Caco-2 (cell line): Measurements from ENCODE around the gene CNP. TPM values are rescaled to one million over a fixed set of nuclear protein-coding genes. Genes with fewer than 3 reads are reported as not detected.

Experiments
- BruUV-seq: library from RNA; stranded (reverse); fragments of 400-500 nt; replicated peaks from 2 replicates; lab custom pipeline; 2021; lab: Mats Ljungman, UMichigan
- CTCF ChIA-PET: fragments of 300-600 bp; sonication (Branson Sonifier 250); formaldehyde crosslinking; loops from one replicate; lab custom pipeline; 2022; ENCODE audit warnings: antibody characterized with exemption; lab: Charles Lee
- POLR2A ChIA-PET: fragments of 300-600 bp; sonication (Branson Sonifier 250); formaldehyde crosslinking; loops from one replicate; lab custom pipeline; 2022; ENCODE audit warnings: antibody characterized with exemption; lab: Charles Lee
- DNase-seq, 2 experiments: peaks; one replicate each; pipeline versions ENCODE4 v3.0.0 to v3.0.0-alpha.2; 2020 to 2022
- H3K27me3 ChIP-seq: replicated peaks from 2 replicates; pipeline ENCODE4 v1.6.0; 2011; ENCODE audit warnings: low read length; ENCODE audit not compliant: control insufficient read depth, insufficient read depth
- H3K36me3 ChIP-seq: 2 replicates; pipeline ENCODE4 v1.5.1; 2011; ENCODE audit warnings: low read length; ENCODE audit not compliant: control insufficient read depth, insufficient read depth
- H3K4me1 ChIP-seq: fragments of 250-450 bp; sonication (Bioruptor Pico); 2 replicates; pipeline ENCODE4 v1.5.1; 2020; ENCODE audit warnings: mild to moderate bottlenecking
- H3K4me3 ChIP-seq: 2 replicates; pipeline ENCODE4 v1.5.1; 2011; ENCODE audit warnings: low read depth, mild to moderate bottlenecking, control low read depth, low read length
- H3K9me3 ChIP-seq: fragments of 250-450 bp; sonication (Bioruptor Pico); 2 replicates; pipeline ENCODE4 v1.5.1; 2020; ENCODE audit warnings: mild to moderate bottlenecking, moderate library complexity
- H3K27ac Mint-ChIP-seq: one replicate; pipeline ENCODE4 v1.8.0; 2022; ENCODE audit warnings: mixed read lengths; ENCODE audit not compliant: unreplicated experiment
- H3K27me3 Mint-ChIP-seq: one replicate; pipeline ENCODE4 v1.8.0; 2022; ENCODE audit warnings: mixed read lengths; ENCODE audit not compliant: insufficient read depth, unreplicated experiment
- H3K36me3 Mint-ChIP-seq: one replicate; pipeline ENCODE4 v1.8.0; 2022; ENCODE audit warnings: mild to moderate bottlenecking, mixed read lengths; ENCODE audit not compliant: insufficient read depth, unreplicated experiment
- H3K4me1 Mint-ChIP-seq: one replicate; pipeline ENCODE4 v1.8.0; 2022; ENCODE audit warnings: low read depth, mixed read lengths; ENCODE audit not compliant: unreplicated experiment
- H3K4me3 Mint-ChIP-seq: one replicate; pipeline ENCODE4 v1.8.0; 2022; ENCODE audit warnings: mild to moderate bottlenecking, moderate library complexity, mixed read lengths; ENCODE audit not compliant: unreplicated experiment
- H3K9me3 Mint-ChIP-seq: one replicate; pipeline ENCODE4 v1.8.0; 2022; ENCODE audit warnings: mixed read lengths; ENCODE audit not compliant: unreplicated experiment
- intact Hi-C: fragments of 100-400 bp; cut with micrococcal nuclease; formaldehyde crosslinking; loops from one replicate; pipeline ENCODE4 v1.10.0; 2022; ENCODE audit not compliant: unreplicated experiment
- total RNA-seq: library from RNA; stranded (reverse); gene quantifications from 2 replicates; pipeline ENCODE4 v1.2.3, GENCODE V29; 2022
- TF ChIP-seq, protein P1 (sequence below), 2 experiments: fragments of 200-600 bp in 1 of 2; IDR thresholded peaks; 1 replicate in 1 of 2; 2 replicates in 1 of 2; pipeline versions ENCODE4 v1.5.1 to v1.8.0; 2011 to 2022; ENCODE audit warnings: antibody characterized with exemption in 1 of 2, control low read depth in 1 of 2, inconsistent platforms in 1 of 2, low read depth in 1 of 2, low read length in 1 of 2, mild to moderate bottlenecking in 1 of 2, moderate library complexity in 1 of 2; ENCODE audit not compliant: insufficient read depth in 1 of 2, severe bottlenecking in 1 of 2, unreplicated experiment in 1 of 2

CNP gene
- total RNA-seq, 1 experiment from 2014 or later, result 94.5 TPM

DNA sequence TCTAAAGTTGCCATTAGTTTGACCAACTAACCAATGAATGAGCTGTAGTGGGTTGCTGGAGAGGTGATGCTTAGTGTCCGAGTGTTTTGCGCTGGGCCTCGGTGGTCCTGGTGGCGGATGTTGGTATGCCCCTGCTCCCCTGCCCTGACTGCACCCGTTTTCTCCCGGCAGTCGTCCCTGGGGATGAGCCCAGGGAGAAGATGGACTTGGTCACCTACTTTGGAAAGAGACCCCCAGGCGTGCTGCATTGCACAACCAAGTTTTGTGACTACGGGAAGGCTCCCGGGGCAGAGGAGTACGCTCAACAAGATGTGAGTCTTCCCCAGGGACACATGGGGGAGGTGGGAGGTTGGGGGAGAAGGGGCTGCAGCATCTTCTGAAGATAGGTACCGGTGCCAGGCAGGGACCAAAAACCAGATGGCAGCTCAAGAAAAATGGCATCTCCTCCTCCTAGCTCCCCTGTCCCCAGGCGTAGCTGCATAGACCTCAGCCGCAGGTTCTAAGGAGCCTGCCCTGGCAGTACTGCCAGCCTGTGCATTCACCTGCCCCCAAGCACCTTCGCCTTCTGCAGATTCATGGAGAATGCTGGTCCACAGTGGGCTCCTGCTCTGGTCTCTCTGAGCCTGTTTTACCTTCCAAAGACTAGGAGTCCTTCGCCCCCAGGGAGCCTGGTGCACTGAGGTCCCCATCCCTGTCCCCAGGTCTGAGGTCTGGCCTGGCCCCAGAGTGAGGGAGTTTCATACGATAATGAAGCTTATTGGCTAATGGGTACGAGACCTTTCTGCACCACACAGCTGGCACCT, 5.3 kb downstream of the CNP start:
- DNase-seq, result no peak
- intact Hi-C loops, result no loop called here
- Mint-ChIP-seq H3K27me3 (no peaks in the 10 kb centered on the region), H3K9me3 (no peaks in the 10 kb centered on the region), H3K4me3 (no peak overlapping the region), H3K27ac (peak overlapping the region; percentile 64), H3K4me1 (peaks cover 12% of the 10 kb centered on the region), H3K36me3 (peaks cover 98% of the 10 kb centered on the region)
- Histone ChIP-seq H3K9me3 (no peaks in the 10 kb centered on the region), H3K4me3 (no peak overlapping the region), H3K36me3 (peaks cover 11% of the 10 kb centered on the region), H3K4me1 (peaks cover 8% of the 10 kb centered on the region), H3K27me3 (no peaks in the 10 kb centered on the region)
- POLR2A ChIA-PET, result no interaction called here
- CTCF ChIA-PET, result no interaction called here
- TF ChIP-seq, protein P1, sequence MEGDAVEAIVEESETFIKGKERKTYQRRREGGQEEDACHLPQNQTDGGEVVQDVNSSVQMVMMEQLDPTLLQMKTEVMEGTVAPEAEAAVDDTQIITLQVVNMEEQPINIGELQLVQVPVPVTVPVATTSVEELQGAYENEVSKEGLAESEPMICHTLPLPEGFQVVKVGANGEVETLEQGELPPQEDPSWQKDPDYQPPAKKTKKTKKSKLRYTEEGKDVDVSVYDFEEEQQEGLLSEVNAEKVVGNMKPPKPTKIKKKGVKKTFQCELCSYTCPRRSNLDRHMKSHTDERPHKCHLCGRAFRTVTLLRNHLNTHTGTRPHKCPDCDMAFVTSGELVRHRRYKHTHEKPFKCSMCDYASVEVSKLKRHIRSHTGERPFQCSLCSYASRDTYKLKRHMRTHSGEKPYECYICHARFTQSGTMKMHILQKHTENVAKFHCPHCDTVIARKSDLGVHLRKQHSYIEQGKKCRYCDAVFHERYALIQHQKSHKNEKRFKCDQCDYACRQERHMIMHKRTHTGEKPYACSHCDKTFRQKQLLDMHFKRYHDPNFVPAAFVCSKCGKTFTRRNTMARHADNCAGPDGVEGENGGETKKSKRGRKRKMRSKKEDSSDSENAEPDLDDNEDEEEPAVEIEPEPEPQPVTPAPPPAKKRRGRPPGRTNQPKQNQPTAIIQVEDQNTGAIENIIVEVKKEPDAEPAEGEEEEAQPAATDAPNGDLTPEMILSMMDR (IDR thresholded peaks at IDR 0.05; ENCODE audit: insufficient read depth in 1 of 2, low read depth in 1 of 2, low read length in 1 of 2, severe bottlenecking in 1 of 2, unreplicated experiment in 1 of 2), result no peak
- BruUV-seq, result no TSS peak

DNA sequence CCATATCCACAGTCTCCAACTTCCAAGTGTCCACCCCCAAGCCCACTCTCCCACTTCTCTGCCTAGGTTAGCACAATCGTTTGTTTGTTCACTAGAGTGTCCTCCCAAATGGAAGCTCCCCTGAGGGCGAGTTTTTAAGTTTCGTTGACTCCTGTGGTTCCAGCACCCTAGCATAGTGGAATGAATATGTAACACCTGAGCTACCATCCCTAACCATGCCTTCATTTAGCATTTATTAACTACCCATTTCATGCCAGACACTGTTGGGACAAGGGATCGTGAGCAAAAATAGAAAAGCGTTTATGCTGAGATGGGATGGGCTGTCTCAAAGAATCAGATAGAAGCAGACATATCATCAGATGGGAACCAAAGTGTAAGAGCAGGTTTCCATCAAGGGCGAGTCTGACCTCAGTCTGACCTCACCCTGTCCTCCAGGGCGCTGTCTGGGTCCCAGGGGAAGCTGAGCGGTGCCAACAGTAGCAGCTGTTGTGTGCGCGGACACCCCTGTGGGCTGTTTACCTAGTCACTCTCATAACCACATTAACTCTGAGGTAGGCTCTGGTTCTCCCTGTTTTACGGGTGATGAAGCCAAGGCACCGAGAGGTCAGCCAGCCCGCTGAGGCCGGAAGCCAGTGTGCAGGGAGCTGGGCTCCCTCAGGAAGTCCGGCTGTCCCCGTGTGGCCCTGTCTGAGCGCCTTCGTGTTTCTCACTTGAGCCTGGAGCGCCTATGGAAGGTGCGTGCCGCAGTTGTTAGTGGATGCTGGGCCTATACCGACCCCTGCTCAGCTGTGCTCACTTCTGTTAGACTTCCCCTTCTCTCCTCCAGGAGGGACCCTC, 6.2 kb downstream of the CNP start:
- H3K4me1 Mint-ChIP-seq, result peaks cover 10% of the 10 kb centered on the region
- H3K27me3 Mint-ChIP-seq, result no peaks in the 10 kb centered on the region
- no peaks in the 10 kb centered on the region for H3K27me3 ChIP-seq
- no peak overlapping the region for H3K4me3 ChIP-seq
- no peak for DNase-seq
- H3K36me3 Mint-ChIP-seq, result peaks cover 98% of the 10 kb centered on the region
- CTCF ChIA-PET, result no interaction called here
- intact Hi-C loops, result no loop called here
- TF ChIP-seq, protein P1 (IDR thresholded peaks at IDR 0.05; ENCODE audit: insufficient read depth in 1 of 2, low read depth in 1 of 2, low read length in 1 of 2, severe bottlenecking in 1 of 2, unreplicated experiment in 1 of 2), result no peak
- peaks cover 12% of the 10 kb centered on the region for H3K36me3 ChIP-seq
- POLR2A ChIA-PET, result no interaction called here
- no TSS peak for BruUV-seq
- H3K9me3 Mint-ChIP-seq, result no peaks in the 10 kb centered on the region
- H3K27ac Mint-ChIP-seq, result peak overlapping the region; percentile 64
- H3K4me1 ChIP-seq, result peaks cover 3% of the 10 kb centered on the region
- no peaks in the 10 kb centered on the region for H3K9me3 ChIP-seq
- H3K4me3 Mint-ChIP-seq, result no peak overlapping the region

DNA sequence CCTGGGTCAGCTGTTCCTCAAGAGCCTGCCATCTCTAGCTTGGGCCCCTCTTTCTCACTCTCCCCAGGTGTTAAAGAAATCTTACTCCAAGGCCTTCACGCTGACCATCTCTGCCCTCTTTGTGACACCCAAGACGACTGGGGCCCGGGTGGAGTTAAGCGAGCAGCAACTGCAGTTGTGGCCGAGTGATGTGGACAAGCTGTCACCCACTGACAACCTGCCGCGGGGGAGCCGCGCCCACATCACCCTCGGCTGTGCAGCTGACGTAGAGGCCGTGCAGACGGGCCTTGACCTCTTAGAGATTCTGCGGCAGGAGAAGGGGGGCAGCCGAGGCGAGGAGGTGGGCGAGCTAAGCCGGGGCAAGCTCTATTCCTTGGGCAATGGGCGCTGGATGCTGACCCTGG, 6.8 kb downstream of the CNP start:
- BruUV-seq, result no TSS peak
- Mint-ChIP-seq H3K36me3 (peaks cover 97% of the 10 kb centered on the region), H3K9me3 (no peaks in the 10 kb centered on the region), H3K27ac (peak overlapping the region; percentile 53), H3K4me1 (peaks cover 6% of the 10 kb centered on the region), H3K4me3 (no peak overlapping the region), H3K27me3 (no peaks in the 10 kb centered on the region)
- peaks cover 10% of the 10 kb centered on the region for H3K36me3 ChIP-seq
- H3K4me3 ChIP-seq, result no peak overlapping the region
- no peak for DNase-seq
- H3K9me3 ChIP-seq, result no peaks in the 10 kb centered on the region
- intact Hi-C loops, result no loop called here
- TF ChIP-seq, protein P1 (IDR thresholded peaks at IDR 0.05; ENCODE audit: insufficient read depth in 1 of 2, low read depth in 1 of 2, low read length in 1 of 2, severe bottlenecking in 1 of 2, unreplicated experiment in 1 of 2), result no peak
- H3K27me3 ChIP-seq, result no peaks in the 10 kb centered on the region
- H3K4me1 ChIP-seq, result 0 out of 2 replicates have a peak, but pooled peaks cover 4% of the 10 kb centered on the region
- ChIA-PET CTCF (no interaction called here), POLR2A (no interaction called here)
